Sigmoid colon (tissue), 7 donors: ENCODE measurements around the gene ARHGAP8. TPM values are rescaled to one million over a fixed set of nuclear protein-coding genes. Genes with fewer than 3 reads are reported as not detected.

Source experiments
- DNase-seq: peaks from one replicate; pipeline ENCODE4 v3.0.0-alpha.2; 2019
- H3K27ac ChIP-seq, 4 donors: fragments of 200-600 bp; sonication (generic); one replicate each; pipeline ENCODE4 v1.5.1; 2016 to 2019; ENCODE audit warnings: mild to moderate bottlenecking in 1 of 4
- H3K27me3 ChIP-seq, 3 donors: fragments of 200-600 bp; sonication (generic); one replicate each; pipeline ENCODE4 v1.5.1; 2019; ENCODE audit warnings: mild to moderate bottlenecking in 1 of 3
- H3K36me3 ChIP-seq, 4 donors: fragments of 200-600 bp; sonication (generic); one replicate each; pipeline ENCODE4 v1.5.1; 2016 to 2019
- H3K4me1 ChIP-seq, 4 donors: fragments of 200-600 bp; sonication (generic); one replicate each; pipeline ENCODE4 v1.5.1; 2017 to 2019
- H3K4me3 ChIP-seq, 4 donors: fragments of 200-600 bp; sonication (generic); one replicate each; pipeline ENCODE4 v1.5.1; 2017 to 2019; ENCODE audit warnings: mild to moderate bottlenecking in 2 of 4, moderate library complexity in 1 of 4
- H3K9me3 ChIP-seq, 4 donors: fragments of 200-600 bp in 3 of 4; sonication (generic) in 3 of 4; one replicate each; pipeline versions ENCODE4 v1.5.1 to v1.6.1; 2013 to 2019
- EP300 ChIP-seq, 4 donors: sonication (generic); formaldehyde crosslinking; IDR thresholded peaks; one replicate each; pipeline ENCODE4 v1.6.1; 2017; ENCODE audit warnings: antibody characterized with exemption in 4 of 4
- POLR2A ChIP-seq, 2 donors: fragments of 450-650 bp; IDR thresholded peaks; one replicate each; pipeline ENCODE4 v1.6.1; 2016; ENCODE audit warnings: antibody characterized with exemption in 2 of 2, mild to moderate bottlenecking in 2 of 2, moderate library complexity in 2 of 2
- POLR2AphosphoS5 ChIP-seq, 4 donors: sonication (generic); formaldehyde crosslinking; IDR thresholded peaks; one replicate each; pipeline ENCODE4 v1.6.1; 2017; ENCODE audit warnings: antibody characterized with exemption in 4 of 4
- WGBS, 2 donors: extraction: QIAGEN DNeasy Blood & Tissue Kit; methylation state at CpG; one replicate each; pipeline ENCODE4 v1.1.7; 2013; 5-methylcytosine and 5-hydroxymethylcytosine counted together
- intact Hi-C: fragments of 100-400 bp; cut with DNase I; formaldehyde crosslinking; loops from one replicate; pipeline ENCODE4 v1.15.1; 2023
- polyA plus RNA-seq, 3 donors: library from polyadenylated mRNA; stranded (reverse); fragments of 200-250 nt; gene quantifications; one replicate each; pipeline ENCODE4 v1.2.3, GENCODE V29; 2013
- total RNA-seq, 4 donors: library from RNA; depleted of rRNA; stranded (reverse); fragments of >200 nt; gene quantifications; one replicate each; pipeline ENCODE4 v1.1.0, GENCODE V29; 2016
- TF ChIP-seq, protein P1 (sequence below), 4 experiments: fragments of 450-650 bp in 3 of 4; fragments of 200-600 bp in 1 of 4; IDR thresholded peaks; one replicate each; pipeline ENCODE4 v1.5.1; 2016 to 2019; ENCODE audit warnings: antibody characterized with exemption in 4 of 4, mild to moderate bottlenecking in 3 of 4, moderate library complexity in 2 of 4
- donor health status: healthy with polysubstance abuse.
- donor health status: Bipolar disorder and iron deficiency.
- donor health status: healthy.

Gene ARHGAP8
- total and polyA plus RNA-seq, 7 donors = 0.66 to 30.9 (median 6.0) TPM; not detected in 1

DNA sequence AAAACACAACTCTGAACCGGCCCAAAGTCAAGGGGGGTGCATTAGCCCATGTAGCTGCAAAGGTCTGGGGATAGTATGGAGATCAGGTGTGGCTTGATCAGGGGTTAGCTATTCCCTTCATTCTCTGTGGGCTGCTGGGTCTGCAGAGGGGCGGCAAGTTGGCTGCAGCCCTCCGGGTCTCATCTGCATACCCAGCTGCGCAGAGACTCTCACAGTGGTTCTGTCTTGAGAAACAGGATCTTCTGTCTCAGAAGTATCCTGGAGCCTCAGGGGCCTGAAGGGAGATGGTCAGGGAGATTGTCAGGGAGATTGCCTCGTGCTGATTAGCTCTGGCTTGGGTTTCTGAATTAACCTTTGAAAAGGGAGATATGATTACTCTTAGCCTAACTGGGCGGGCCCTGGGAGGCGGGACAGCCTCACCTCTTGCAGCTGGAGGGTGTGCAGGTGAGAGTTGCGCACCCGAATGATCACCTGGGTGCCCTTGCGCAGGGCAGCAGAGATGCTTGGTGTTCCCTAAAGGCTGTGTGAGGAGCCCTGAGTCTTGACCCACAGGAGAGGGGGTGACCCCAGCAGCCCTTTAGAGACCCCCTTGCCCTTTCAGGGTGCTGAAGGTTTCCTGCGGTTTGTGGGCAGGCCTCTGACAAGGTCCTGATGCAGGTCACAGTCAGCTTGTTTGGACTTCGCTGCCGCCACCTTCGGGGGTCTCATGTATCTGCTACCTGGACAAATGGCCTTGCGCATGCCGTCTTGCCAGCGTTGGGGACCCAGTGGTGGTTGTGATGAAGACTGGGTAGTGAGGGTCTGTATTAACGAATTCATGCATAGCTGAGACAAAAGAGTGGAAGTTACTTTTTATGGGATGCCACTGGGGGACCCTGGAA lies 7.3 kb downstream of the ARHGAP8 start:
- H3K4me3 ChIP-seq = no peak overlapping the region
- 65 to 85% methylated on average over 18 of the region's 18 CpGs for WGBS, 2 donors
- H3K36me3 ChIP-seq = no peaks in the 10 kb centered on the region
- no peak overlapping the region for H3K27ac ChIP-seq
- H3K9me3 ChIP-seq = no peaks in the 10 kb centered on the region
- H3K4me1 ChIP-seq = no peaks in the 10 kb centered on the region
- DNase-seq = no peak
- peaks cover 0 to 16% (median 4%) of the 10 kb centered on the region in 3 donors for H3K27me3 ChIP-seq
- TF ChIP-seq POLR2A (IDR thresholded peaks at IDR 0.05) (no peak), EP300 (IDR thresholded peaks at IDR 0.05) (no peak), POLR2AphosphoS5 (IDR thresholded peaks at IDR 0.05) (no peak)
- TF ChIP-seq, protein P1, sequence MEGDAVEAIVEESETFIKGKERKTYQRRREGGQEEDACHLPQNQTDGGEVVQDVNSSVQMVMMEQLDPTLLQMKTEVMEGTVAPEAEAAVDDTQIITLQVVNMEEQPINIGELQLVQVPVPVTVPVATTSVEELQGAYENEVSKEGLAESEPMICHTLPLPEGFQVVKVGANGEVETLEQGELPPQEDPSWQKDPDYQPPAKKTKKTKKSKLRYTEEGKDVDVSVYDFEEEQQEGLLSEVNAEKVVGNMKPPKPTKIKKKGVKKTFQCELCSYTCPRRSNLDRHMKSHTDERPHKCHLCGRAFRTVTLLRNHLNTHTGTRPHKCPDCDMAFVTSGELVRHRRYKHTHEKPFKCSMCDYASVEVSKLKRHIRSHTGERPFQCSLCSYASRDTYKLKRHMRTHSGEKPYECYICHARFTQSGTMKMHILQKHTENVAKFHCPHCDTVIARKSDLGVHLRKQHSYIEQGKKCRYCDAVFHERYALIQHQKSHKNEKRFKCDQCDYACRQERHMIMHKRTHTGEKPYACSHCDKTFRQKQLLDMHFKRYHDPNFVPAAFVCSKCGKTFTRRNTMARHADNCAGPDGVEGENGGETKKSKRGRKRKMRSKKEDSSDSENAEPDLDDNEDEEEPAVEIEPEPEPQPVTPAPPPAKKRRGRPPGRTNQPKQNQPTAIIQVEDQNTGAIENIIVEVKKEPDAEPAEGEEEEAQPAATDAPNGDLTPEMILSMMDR (IDR thresholded peaks at IDR 0.05) = no peak
- intact Hi-C loops = no loop called here

DNA sequence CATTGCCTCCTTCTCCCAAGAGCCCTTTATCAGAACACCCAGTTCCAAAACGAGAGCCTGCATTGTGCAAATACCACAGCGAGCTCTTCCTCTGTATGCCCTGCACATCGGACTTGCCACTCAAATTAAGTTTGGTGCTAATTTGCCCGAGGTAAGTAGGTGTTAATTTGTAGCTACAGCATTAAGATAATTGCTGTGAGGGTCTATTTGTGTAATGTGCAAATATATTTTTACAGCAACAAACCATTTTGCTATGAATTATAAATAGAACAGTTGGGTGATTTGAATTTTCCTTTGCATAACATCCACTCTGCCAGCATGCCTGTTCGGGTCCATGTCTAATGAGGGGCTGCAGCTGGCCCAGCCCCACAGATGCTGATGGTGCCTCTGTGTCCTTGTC lies 8.1 kb downstream of the ARHGAP8 start:
- H3K36me3 ChIP-seq = no peaks in the 10 kb centered on the region
- H3K9me3 ChIP-seq = no peaks in the 10 kb centered on the region
- no peaks in the 10 kb centered on the region for H3K4me1 ChIP-seq
- H3K4me3 ChIP-seq = no peak overlapping the region
- H3K27ac ChIP-seq = no peak overlapping the region
- 69 to 72% methylated on average over 5 of the region's 5 CpGs for WGBS, 2 donors
- no peak for TF ChIP-seq POLR2A (IDR thresholded peaks at IDR 0.05)
- TF ChIP-seq, protein P1 (IDR thresholded peaks at IDR 0.05) = no peak
- DNase-seq = no peak
- intact Hi-C loops = no loop called here
- H3K27me3 ChIP-seq = peaks cover 0 to 8% (median 0%) of the 10 kb centered on the region in 3 donors

DNA sequence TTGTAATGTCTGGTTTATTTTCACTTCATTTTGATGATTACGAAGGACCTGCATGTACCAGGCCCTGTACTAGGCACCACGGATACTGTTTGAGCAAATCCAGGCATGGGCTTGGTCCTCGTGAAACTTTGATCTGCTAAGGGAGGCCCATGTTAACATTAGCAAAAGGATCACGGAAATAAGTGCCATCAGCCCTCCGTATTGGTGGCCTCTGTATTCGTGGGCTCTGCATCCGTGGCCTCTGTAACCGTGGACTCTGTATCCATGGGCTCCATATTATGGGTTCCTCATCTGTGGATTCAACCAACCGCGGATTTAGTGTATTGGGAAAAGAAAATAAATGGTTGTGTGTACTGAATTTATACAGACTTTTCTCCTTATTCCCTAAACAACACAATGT lies 8.7 kb downstream of the ARHGAP8 start:
- H3K27ac ChIP-seq = no peak overlapping the region
- no peaks in the 10 kb centered on the region for H3K4me1 ChIP-seq
- whole genome bisulfite sequencing, 2 donors = 84 to 86% methylated on average over 10 of the region's 10 CpGs
- H3K27me3 ChIP-seq = peaks cover 0 to 5% (median 0%) of the 10 kb centered on the region in 3 donors
- no peak overlapping the region for H3K4me3 ChIP-seq
- H3K9me3 ChIP-seq = no peaks in the 10 kb centered on the region
- intact Hi-C loops = no loop called here
- H3K36me3 ChIP-seq = no peaks in the 10 kb centered on the region
- TF ChIP-seq EP300 (IDR thresholded peaks at IDR 0.05) = no peak
- TF ChIP-seq, protein P1 (IDR thresholded peaks at IDR 0.05) = no peak
- no peak for TF ChIP-seq POLR2A (IDR thresholded peaks at IDR 0.05)
- no peak for TF ChIP-seq POLR2AphosphoS5 (IDR thresholded peaks at IDR 0.05)
- no peak for DNase-seq

DNA sequence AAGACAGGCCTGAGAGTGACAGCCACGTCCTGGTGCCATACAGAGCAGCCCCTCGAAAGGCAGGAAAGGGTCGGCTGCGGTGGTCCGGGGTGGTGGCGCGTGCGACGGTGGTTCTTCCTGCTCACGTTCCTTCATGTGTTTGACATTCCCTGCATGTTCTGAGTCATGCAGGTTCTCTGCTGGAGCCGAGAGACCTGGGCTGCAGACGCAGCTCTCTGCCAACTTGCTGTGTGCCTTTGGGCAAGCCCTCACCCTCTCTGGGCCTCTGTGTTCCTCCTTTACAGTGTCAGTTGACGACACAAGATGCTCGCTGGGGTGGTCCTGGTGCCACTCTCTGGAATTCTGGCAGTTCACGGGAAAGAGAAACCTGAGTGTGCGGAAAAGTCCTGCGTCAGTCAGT lies 12.0 kb downstream of the ARHGAP8 start:
- Histone ChIP-seq H3K4me1 (no peaks in the 10 kb centered on the region), H3K27me3 (no peaks in the 10 kb centered on the region), H3K9me3 (no peaks in the 10 kb centered on the region), H3K36me3 (no peaks in the 10 kb centered on the region), H3K27ac (no peak overlapping the region), H3K4me3 (no peak overlapping the region)
- 91 to 92% methylated on average over 17 of the region's 17 CpGs for WGBS, 2 donors
- TF ChIP-seq, protein P1 (IDR thresholded peaks at IDR 0.05) = no peak
- TF ChIP-seq POLR2AphosphoS5 (IDR thresholded peaks at IDR 0.05) (no peak), EP300 (IDR thresholded peaks at IDR 0.05) (no peak), POLR2A (IDR thresholded peaks at IDR 0.05) (no peak)
- DNase-seq = no peak
- intact Hi-C loops = no loop called here
